HG03571 (cell line): ENCODE results near the gene FOSL1.
A peak's percentile ranks its signal among the peaks of the same experiment; 100 is the strongest.
"Not testable (repeated sequence)": the region's sequence is repeated elsewhere in the genome, so short reads cannot be mapped to it uniquely, and the experiment has no call there.

Source experiments
- ATAC-seq: cut with Tn5 transposase; IDR thresholded peaks from one replicate; pipeline ENCODE4 v1.9.1; 2021; ENCODE audit not compliant: unreplicated experiment

FOSL1 gene

GRCh38 chr11:65896034-65896999, 3.9 kb downstream of the FOSL1 start:
- no peak for ATAC-seq

GRCh38 chr11:65895482-65895981, 4.7 kb downstream of the FOSL1 start:
- ATAC-seq: no peak

GRCh38 chr11:65894034-65894591, 6.1 kb downstream of the FOSL1 start:
- ATAC-seq: no peak

- no peak for ATAC-seq
Observed at GRCh38 chr11:65892661-65893317, 7.4 kb downstream of the FOSL1 start.

GRCh38 chr11:65892137-65892540, 8.0 kb downstream of the FOSL1 start:
- ATAC-seq: not testable (repeated sequence)

- no peak for ATAC-seq
Observed at GRCh38 chr11:65891219-65892136, 8.7 kb downstream of the FOSL1 start.

GRCh38 chr11:65890324-65891218, 9.6 kb downstream of the FOSL1 start, which contains the start of gene CCDC85B:
Gene CCDC85B (plus strand): TSS chr11:65890673. CDS start chr11:65890784, 111 bp downstream.
- peak; percentile 41 for ATAC-seq

GRCh38 chr11:65888163-65888814, 11.9 kb downstream of the FOSL1 start, which contains the start of gene FIBP:
Gene FIBP (minus strand): TSS chr11:65888471. CDS start chr11:65888418, 53 bp downstream.
- ATAC-seq: peak; percentile 39

GRCh38 chr11:65887723-65888162, 12.4 kb downstream of the FOSL1 start:
- no peak for ATAC-seq

- no peak for ATAC-seq
Observed at GRCh38 chr11:65886826-65887722, 13.1 kb downstream of the FOSL1 start.

- no peak for ATAC-seq
Observed at GRCh38 chr11:65885808-65886536, 14.2 kb downstream of the FOSL1 start.

GRCh38 chr11:65885231-65885630, 15.0 kb downstream of the FOSL1 start:
- no peak for ATAC-seq

GRCh38 chr11:65884716-65885092, 15.5 kb downstream of the FOSL1 start:
- no peak for ATAC-seq

- no peak for ATAC-seq
Observed at GRCh38 chr11:65883786-65884715, 16.1 kb downstream of the FOSL1 start.

- no peak for ATAC-seq
Observed at GRCh38 chr11:65883058-65883761, 17.0 kb downstream of the FOSL1 start.
